Mesothelial cell of epicardium (in vitro differentiated cells): ENCODE results near the gene CEP295NL. TPM values are rescaled to one million over a fixed set of nuclear protein-coding genes. Genes with fewer than 3 reads are reported as not detected.

Experiments used
- DNase-seq, 2 experiments: peaks; one replicate each; pipeline ENCODE4 v3.0.0; 2021; ENCODE audit warnings: low spot score in 2 of 2; ENCODE audit not compliant: unreplicated experiment in 2 of 2
- H3K27ac Mint-ChIP-seq: 2 replicates; pipeline ENCODE4 v1.8.0; 2021; ENCODE audit warnings: mixed read lengths
- H3K27me3 Mint-ChIP-seq: 2 replicates; pipeline ENCODE4 v1.8.0; 2021; ENCODE audit warnings: low read depth, mixed read lengths
- H3K36me3 Mint-ChIP-seq: 2 replicates; pipeline ENCODE4 v1.8.0; 2021; ENCODE audit warnings: mixed read lengths
- H3K4me1 Mint-ChIP-seq: 2 replicates; pipeline ENCODE4 v1.8.0; 2021; ENCODE audit warnings: mixed read lengths
- H3K4me3 Mint-ChIP-seq: 2 replicates; pipeline ENCODE4 v1.8.0; 2021; ENCODE audit warnings: mild to moderate bottlenecking, moderate library complexity, mixed read lengths
- H3K9me3 Mint-ChIP-seq: 2 replicates; pipeline ENCODE4 v1.8.0; 2021; ENCODE audit warnings: mixed read lengths
- CTCF ChIP-seq: fragments of 200-600 bp; sonication (generic); IDR thresholded peaks from one replicate; pipeline ENCODE4 v1.5.0; 2021; ENCODE audit warnings: antibody characterized with exemption; ENCODE audit not compliant: unreplicated experiment
- total RNA-seq: library from RNA; stranded (reverse); gene quantifications from 3 replicates; pipeline ENCODE4 v1.2.1, GENCODE V29; 2021

The CEP295NL gene
- total RNA-seq, 1 donor from 2014 or later, result 4.2 TPM

GRCh38 chr17:78847052-78847451, 55.9 kb downstream of the CEP295NL start:
- H3K9me3 Mint-ChIP-seq, result no peaks in the 10 kb centered on the region
- H3K4me3 Mint-ChIP-seq, result no peak overlapping the region
- H3K27ac Mint-ChIP-seq, result no peak overlapping the region
- H3K36me3 Mint-ChIP-seq, result no peaks in the 10 kb centered on the region
- H3K4me1 Mint-ChIP-seq, result no peaks in the 10 kb centered on the region
- no peak for TF ChIP-seq CTCF
- no peaks in the 10 kb centered on the region for H3K27me3 Mint-ChIP-seq
- DNase-seq, result no peak

- no peak overlapping the region for H3K4me3 Mint-ChIP-seq
- no peaks in the 10 kb centered on the region for H3K27me3 Mint-ChIP-seq
- no peak for TF ChIP-seq CTCF
- no peak for DNase-seq
- no peak overlapping the region for H3K27ac Mint-ChIP-seq
- H3K4me1 Mint-ChIP-seq, result peaks cover 8% of the 10 kb centered on the region
- H3K36me3 Mint-ChIP-seq, result no peaks in the 10 kb centered on the region
- H3K9me3 Mint-ChIP-seq, result no peaks in the 10 kb centered on the region
Observed at GRCh38 chr17:78844301-78845005, 58.5 kb downstream of the CEP295NL start.

- Mint-ChIP-seq H3K36me3 (no peaks in the 10 kb centered on the region), H3K4me3 (peak overlapping the region; percentile 28), H3K9me3 (no peaks in the 10 kb centered on the region), H3K27ac (no peak overlapping the region), H3K27me3 (no peaks in the 10 kb centered on the region), H3K4me1 (peaks cover 20% of the 10 kb centered on the region)
- no peak for DNase-seq
- no peak for TF ChIP-seq CTCF
Observed at GRCh38 chr17:78842881-78843565, 60.0 kb downstream of the CEP295NL start.

- DNase-seq, result peak; percentile 99 to 100
- Mint-ChIP-seq H3K9me3 (no peaks in the 10 kb centered on the region), H3K4me3 (peak within 1 kb of the TSS; percentile 77), H3K36me3 (peaks cover 10% of the 10 kb centered on the region), H3K27ac (peak within 1 kb of the TSS; percentile 98), H3K4me1 (peaks cover 20% of the 10 kb centered on the region), H3K27me3 (no peaks in the 10 kb centered on the region)
- no peak for TF ChIP-seq CTCF
Observed at GRCh38 chr17:78840780-78841611, 62.0 kb downstream of the CEP295NL start, which contains the start of gene USP36. Gene USP36, minus strand, starts transcription at chr17:78840814. Its CDS starts 4,451 bp downstream, at chr17:78836363.

Other genes with a start within 250 kb of the CEP295NL start
- gene CYTH1, start 120.9 kb downstream of the CEP295NL start, total RNA-seq, result 40.3 to 44.3 TPM (median 42.8 TPM) in 3 replicates
- gene USP36, start 62.4 kb downstream of the CEP295NL start, total RNA-seq, result 62.0 to 63.0 TPM (median 62.5 TPM) in 3 replicates
- gene TIMP2, start 22.2 kb upstream of the CEP295NL start, total RNA-seq, result 106 to 109 TPM (median 106 TPM) in 3 replicates
- gene LGALS3BP, start 76.7 kb upstream of the CEP295NL start, total RNA-seq, result 373 to 393 TPM (median 375 TPM) in 3 replicates
- 64.2 to 79.3 TPM (median 68.2 TPM) in 3 replicates for gene CANT1, start 106.6 kb upstream of the CEP295NL start, total RNA-seq
- 21.9 to 22.1 TPM (median 22.1 TPM) in 3 replicates for gene C1QTNF1, start 121.0 kb upstream of the CEP295NL start, total RNA-seq
- 72.5 to 77.7 TPM (median 76.2 TPM) in 3 replicates for gene ENGASE, start 171.6 kb upstream of the CEP295NL start, total RNA-seq